Keratinocyte (primary cell): Measurements from ENCODE around the gene VPS13D.

Experiments
- EZH2 ChIP-seq: IDR thresholded peaks from one replicate; pipeline ENCODE4 v1.6.1; 2012; ENCODE audit warnings: inconsistent platforms, mild to moderate bottlenecking, low read length, moderate library complexity
- TF ChIP-seq, protein P1 (sequence below), 3 experiments: IDR thresholded peaks in 1 of 3; conservative IDR thresholded peaks in 1 of 3; optimal IDR thresholded peaks in 1 of 3; 2 replicates in 2 of 3; 3 replicates in 1 of 3; pipeline versions ENCODE3 to v1.5.1; 2011; ENCODE audit warnings: low read length in 3 of 3, mild to moderate bottlenecking in 3 of 3, moderate library complexity in 2 of 3, control low read depth in 1 of 3, inconsistent platforms in 1 of 3; ENCODE audit not compliant: insufficient read depth in 2 of 3; ENCODE audit errors: extremely low read depth in 1 of 3

DNA sequence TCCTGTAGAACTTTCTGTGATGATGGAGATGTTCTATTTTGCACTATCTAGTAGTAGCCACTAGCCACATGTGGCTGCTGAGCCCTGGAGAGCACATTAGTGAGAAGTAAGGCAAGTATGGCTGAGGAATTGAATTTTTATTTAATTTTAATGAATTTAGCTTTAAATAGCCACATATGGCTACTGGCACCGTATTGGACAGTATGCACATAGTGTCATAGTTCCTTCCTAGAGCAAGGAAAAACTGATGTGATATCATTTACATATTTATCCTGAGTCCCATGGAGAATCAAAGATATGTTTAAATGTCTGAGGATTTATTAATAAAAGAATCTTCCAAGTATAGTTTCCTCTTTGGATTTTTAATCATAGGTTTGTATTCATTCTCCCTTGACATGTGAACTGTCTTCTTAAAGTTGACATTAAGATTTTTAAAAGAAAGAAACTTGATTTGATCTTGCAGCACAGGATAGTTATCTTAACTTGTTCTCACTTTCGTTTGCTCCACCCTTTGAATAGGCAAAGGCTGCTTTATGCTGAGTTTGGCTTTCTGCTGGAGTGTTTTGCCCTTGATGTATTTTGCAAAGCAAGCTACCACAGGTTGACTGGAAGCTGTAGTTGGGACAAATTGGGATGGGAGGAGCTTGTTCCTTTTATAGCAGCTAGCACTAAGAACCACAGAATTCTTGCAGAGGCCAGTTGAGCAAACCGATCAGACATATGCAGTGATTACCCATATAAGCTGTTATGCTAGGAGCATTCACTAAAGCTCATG lies 129.7 kb downstream of the VPS13D start:
- TF ChIP-seq, protein P1, sequence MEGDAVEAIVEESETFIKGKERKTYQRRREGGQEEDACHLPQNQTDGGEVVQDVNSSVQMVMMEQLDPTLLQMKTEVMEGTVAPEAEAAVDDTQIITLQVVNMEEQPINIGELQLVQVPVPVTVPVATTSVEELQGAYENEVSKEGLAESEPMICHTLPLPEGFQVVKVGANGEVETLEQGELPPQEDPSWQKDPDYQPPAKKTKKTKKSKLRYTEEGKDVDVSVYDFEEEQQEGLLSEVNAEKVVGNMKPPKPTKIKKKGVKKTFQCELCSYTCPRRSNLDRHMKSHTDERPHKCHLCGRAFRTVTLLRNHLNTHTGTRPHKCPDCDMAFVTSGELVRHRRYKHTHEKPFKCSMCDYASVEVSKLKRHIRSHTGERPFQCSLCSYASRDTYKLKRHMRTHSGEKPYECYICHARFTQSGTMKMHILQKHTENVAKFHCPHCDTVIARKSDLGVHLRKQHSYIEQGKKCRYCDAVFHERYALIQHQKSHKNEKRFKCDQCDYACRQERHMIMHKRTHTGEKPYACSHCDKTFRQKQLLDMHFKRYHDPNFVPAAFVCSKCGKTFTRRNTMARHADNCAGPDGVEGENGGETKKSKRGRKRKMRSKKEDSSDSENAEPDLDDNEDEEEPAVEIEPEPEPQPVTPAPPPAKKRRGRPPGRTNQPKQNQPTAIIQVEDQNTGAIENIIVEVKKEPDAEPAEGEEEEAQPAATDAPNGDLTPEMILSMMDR (optimal IDR thresholded peaks at IDR 0.05 in 1 of 3, IDR thresholded peaks at IDR 0.05 in 1 of 3, conservative IDR thresholded peaks at IDR 0.05 in 1 of 3; ENCODE audit: extremely low read depth in 1 of 3, insufficient read depth in 2 of 3, low read length in 3 of 3) = no peak
- TF ChIP-seq EZH2 = no peak
